ENCODE data around the gene KIAA0040.

DNA sequence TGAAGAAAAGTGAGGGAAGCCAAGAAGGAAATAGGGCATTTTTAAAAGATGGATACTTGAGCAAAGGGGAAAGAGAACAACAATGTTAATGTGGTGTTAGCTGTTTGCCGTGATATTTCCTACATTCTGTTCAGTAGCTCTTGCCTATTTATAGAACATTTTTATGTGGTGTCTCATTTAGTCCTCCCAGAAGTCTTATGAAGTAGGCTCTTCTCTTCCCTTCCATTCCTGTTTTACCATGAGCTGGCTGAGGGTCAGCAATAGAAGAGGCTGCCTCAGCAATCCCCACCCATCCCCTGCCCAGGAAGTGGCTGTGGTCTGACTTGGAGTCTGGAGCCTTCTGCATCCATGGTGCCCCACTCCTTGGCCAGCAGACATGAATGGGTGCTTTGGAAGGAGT is 60.1 kb downstream of the KIAA0040 start:
- no peak for TF ChIP-seq POLR2A (IDR thresholded peaks at IDR 0.05)
- TF ChIP-seq, protein P1, sequence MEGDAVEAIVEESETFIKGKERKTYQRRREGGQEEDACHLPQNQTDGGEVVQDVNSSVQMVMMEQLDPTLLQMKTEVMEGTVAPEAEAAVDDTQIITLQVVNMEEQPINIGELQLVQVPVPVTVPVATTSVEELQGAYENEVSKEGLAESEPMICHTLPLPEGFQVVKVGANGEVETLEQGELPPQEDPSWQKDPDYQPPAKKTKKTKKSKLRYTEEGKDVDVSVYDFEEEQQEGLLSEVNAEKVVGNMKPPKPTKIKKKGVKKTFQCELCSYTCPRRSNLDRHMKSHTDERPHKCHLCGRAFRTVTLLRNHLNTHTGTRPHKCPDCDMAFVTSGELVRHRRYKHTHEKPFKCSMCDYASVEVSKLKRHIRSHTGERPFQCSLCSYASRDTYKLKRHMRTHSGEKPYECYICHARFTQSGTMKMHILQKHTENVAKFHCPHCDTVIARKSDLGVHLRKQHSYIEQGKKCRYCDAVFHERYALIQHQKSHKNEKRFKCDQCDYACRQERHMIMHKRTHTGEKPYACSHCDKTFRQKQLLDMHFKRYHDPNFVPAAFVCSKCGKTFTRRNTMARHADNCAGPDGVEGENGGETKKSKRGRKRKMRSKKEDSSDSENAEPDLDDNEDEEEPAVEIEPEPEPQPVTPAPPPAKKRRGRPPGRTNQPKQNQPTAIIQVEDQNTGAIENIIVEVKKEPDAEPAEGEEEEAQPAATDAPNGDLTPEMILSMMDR (IDR thresholded peaks at IDR 0.05): no peak
